GM12878 (cell line): Measurements from ENCODE around the gene ATG9B. TPM values are rescaled to one million over a fixed set of nuclear protein-coding genes. Genes with fewer than 3 reads are reported as not detected.

Experiments
- ATAC-seq: fragments of 200-7000 bp; cut with Tn5 transposase; 3 replicates; pipeline ENCODE4 v1.9.1; 2020; ENCODE audit warnings: mild to moderate bottlenecking, moderate library complexity
- BruUV-seq: library from RNA; stranded (reverse); fragments of 400-500 nt; replicated peaks from 2 replicates; lab custom pipeline; 2021; lab: Mats Ljungman, UMichigan
- CTCF ChIA-PET: fragments of 300-600 bp; sonication (Branson Sonifier 250); formaldehyde crosslinking; extraction: SDS; loops from one replicate; lab custom pipeline; 2021; ENCODE audit warnings: inconsistent platforms; lab: Yijun Ruan, JAX
- POLR2A ChIA-PET: fragments of 350-600 bp; formaldehyde crosslinking; extraction: SDS; loops from one replicate; lab custom pipeline; 2021; ENCODE audit warnings: inconsistent platforms; lab: Charles Lee
- RAD21 ChIA-PET: fragments of 300-600 bp; sonication (Branson Sonifier 250); formaldehyde crosslinking; loops from one replicate; lab custom pipeline; 2023; ENCODE audit warnings: antibody characterized with exemption; ENCODE audit not compliant: unreplicated experiment; lab: Charles Lee
- SMC1A ChIA-PET: fragments of 300-600 bp; sonication (Branson Sonifier 250); formaldehyde crosslinking; loops from one replicate; lab custom pipeline; 2023; ENCODE audit not compliant: unreplicated experiment, uncharacterized antibody; lab: Charles Lee
- DNase-seq: peaks from one replicate; pipeline ENCODE4 v3.0.0-alpha.2; 2011; ENCODE audit warnings: low read depth, low spot score
- FAIRE-seq: peaks from 3 replicates; lab custom pipeline; 2011; peaks lifted over from hg19 to GRCh38; lab: Jason Lieb, UNC
- H2AFZ ChIP-seq: 2 replicates; pipeline ENCODE4 v1.6.0; 2011; ENCODE audit warnings: low read depth, low read length, control low read depth; ENCODE audit not compliant: control insufficient read depth
- H3K27ac ChIP-seq: 2 replicates; pipeline ENCODE4 v1.5.1; 2011; ENCODE audit warnings: control low read depth; ENCODE audit not compliant: control insufficient read depth, insufficient read depth
- H3K27me3 ChIP-seq, 2 experiments: replicated peaks in 1 of 2; 2 replicates each; pipeline versions ENCODE4 v1.6.0 to v1.6.1; 2011; ENCODE audit warnings: low read length in 1 of 2; ENCODE audit not compliant: control insufficient read depth in 2 of 2, insufficient read depth in 2 of 2
- H3K36me3 ChIP-seq, 2 experiments: 2 replicates each; pipeline ENCODE4 v1.5.1; 2011; ENCODE audit warnings: low read length in 1 of 2; ENCODE audit not compliant: control insufficient read depth in 2 of 2, insufficient read depth in 2 of 2
- H3K4me1 ChIP-seq: 2 replicates; pipeline ENCODE4 v1.6.1; 2011; ENCODE audit warnings: mild to moderate bottlenecking, low read length, moderate library complexity, mixed read lengths; ENCODE audit not compliant: control insufficient read depth, insufficient read depth
- H3K4me2 ChIP-seq: 2 replicates; pipeline ENCODE4 v1.6.0; 2011; ENCODE audit warnings: control low read depth; ENCODE audit not compliant: control insufficient read depth, insufficient read depth
- H3K4me3 ChIP-seq: fragments of 200-600 bp; sonication (generic); 2 replicates; pipeline ENCODE4 v1.5.1; 2016
- H3K79me2 ChIP-seq: 2 replicates; pipeline ENCODE4 v1.6.0; 2011; ENCODE audit warnings: low read length; ENCODE audit not compliant: control insufficient read depth, insufficient read depth
- H3K9ac ChIP-seq: 2 replicates; pipeline ENCODE4 v1.8.0; 2011; ENCODE audit warnings: low read length, control low read depth, mixed read lengths; ENCODE audit not compliant: control insufficient read depth, insufficient read depth
- H3K9me3 ChIP-seq: replicated peaks from 3 replicates; pipeline ENCODE4 v1.5.1; 2011; ENCODE audit warnings: mild to moderate bottlenecking, low read length; ENCODE audit not compliant: control insufficient read depth, insufficient read depth
- H4K20me1 ChIP-seq: 2 replicates; pipeline ENCODE4 v1.6.0; 2011; ENCODE audit not compliant: control insufficient read depth, insufficient read depth
- BACH1 ChIP-seq: fragments of 450-650 bp; IDR thresholded peaks from 2 replicates; pipeline ENCODE4 v1.6.1; 2017; ENCODE audit warnings: mild to moderate bottlenecking, borderline replicate concordance
- CBX5 ChIP-seq: sonication (generic); IDR thresholded peaks from 2 replicates; pipeline ENCODE4 v1.6.1; 2016; ENCODE audit warnings: low read depth, moderate library complexity, mild to moderate bottlenecking, inconsistent platforms
- CEBPB ChIP-seq, 2 experiments: fragments of 150-350 bp in 1 of 2; IDR thresholded peaks; 2 replicates each; pipeline ENCODE4 v1.6.1; 2012 to 2014; ENCODE audit warnings: low read depth in 2 of 2, low read length in 2 of 2, borderline replicate concordance in 1 of 2, inconsistent platforms in 1 of 2
- ETV6 ChIP-seq, 2 experiments: fragments of 450-650 bp in 1 of 2; IDR thresholded peaks in 1 of 2; conservative IDR thresholded peaks in 1 of 2; 2 replicates each; pipeline ENCODE4 v1.6.1; 2014; ENCODE audit warnings: antibody characterized with exemption in 1 of 2, borderline replicate concordance in 1 of 2, low read depth in 1 of 2, mild to moderate bottlenecking in 1 of 2, moderate library complexity in 1 of 2
- FOXM1 ChIP-seq: IDR thresholded peaks from 2 replicates; pipeline ENCODE4 v1.6.1; 2012; ENCODE audit warnings: low read depth, mild to moderate bottlenecking, inconsistent platforms, low read length, moderate library complexity
- KLF5 ChIP-seq: fragments of 450-650 bp; IDR thresholded peaks from 2 replicates; pipeline ENCODE4 v1.6.1; 2014; ENCODE audit warnings: mild to moderate bottlenecking; ENCODE audit not compliant: partially characterized antibody
- NR2C2 ChIP-seq: IDR thresholded peaks from 2 replicates; pipeline ENCODE4 v1.6.1; 2011; ENCODE audit warnings: borderline replicate concordance, low read depth; ENCODE audit not compliant: control insufficient read depth, insufficient read length
- PAX8 ChIP-seq: fragments of 450-650 bp; IDR thresholded peaks from 2 replicates; pipeline ENCODE4 v1.6.1; 2017; ENCODE audit warnings: mild to moderate bottlenecking, moderate library complexity
- RCOR1 ChIP-seq: conservative IDR thresholded peaks from 2 replicates; pipeline ENCODE4 v1.6.1; 2012; ENCODE audit warnings: low read depth, low read length, improper control_type of control experiment
- SMC3 ChIP-seq: IDR thresholded peaks from 2 replicates; pipeline ENCODE4 v1.6.1; 2011; ENCODE audit warnings: low read length, improper control_type of control experiment, borderline replicate concordance
- SRF ChIP-seq, 2 experiments: IDR thresholded peaks; 2 replicates each; pipeline ENCODE4 v1.6.1; 2011; ENCODE audit warnings: low read depth in 2 of 2, low read length in 2 of 2, mild to moderate bottlenecking in 1 of 2, moderate library complexity in 1 of 2
- ZSCAN29 ChIP-seq: fragments of 450-650 bp; IDR thresholded peaks from 2 replicates; pipeline ENCODE4 v1.6.1; 2017; ENCODE audit warnings: mild to moderate bottlenecking, moderate library complexity
- WGBS: methylation state at CpG from one replicate; pipeline ENCODE4 v1.1.6; 2016; ENCODE audit warnings: low lambda C conversion rate; ENCODE audit not compliant: insufficient replicate concordance, insufficient coverage; ENCODE audit errors: missing lambda C conversion rate; 5-methylcytosine and 5-hydroxymethylcytosine counted together
- in situ Hi-C: fragments of 300-500 bp; cut with MboI; formaldehyde crosslinking; loops from 9 replicates; pipeline ENCODE4 v1.14.3; 2018; ENCODE audit warnings: mixed read lengths
- intact Hi-C: fragments of 100-400 bp; cut with micrococcal nuclease; formaldehyde crosslinking; loops from one replicate; pipeline ENCODE4 v1.14.2; 2022; ENCODE audit not compliant: unreplicated experiment
- polyA plus RNA-seq, 11 experiments: library from polyadenylated mRNA; depleted of rRNA in 4 of 11; unstranded in 6 of 11; stranded (reverse) in 5 of 11; fragments of >200 nt; fragmentation: Nextera tagmentation in 4 of 11; fragmentation: Illumina TruSeq in 1 of 11; extraction: Ambion mirVana in 4 of 11; extraction: Trizol in 1 of 11; gene quantifications; 1 replicate in 1 of 11; 2 replicates in 10 of 11; pipeline versions ENCODE4 v1.2.1 to v1.2.3, GENCODE V29; 2011 to 2016; ENCODE audit warnings: inconsistent platforms in 2 of 11, missing spikeins in 2 of 11, low read depth in 1 of 11
- total RNA-seq, 4 experiments: library from RNA; depleted of rRNA in 3 of 4; stranded (reverse); fragments of >200 nt in 3 of 4; fragmentation: Illumina TruSeq in 1 of 4; extraction: Trizol in 1 of 4; gene quantifications; 2 replicates each; pipeline versions ENCODE4 v1.2.1 to v1.2.3, GENCODE V29; 2013 to 2021
- TF ChIP-seq, protein P1 (sequence below): fragments of 150-350 bp; IDR thresholded peaks from 2 replicates; pipeline ENCODE4 v1.6.1; 2014; ENCODE audit warnings: mild to moderate bottlenecking, low read depth, low read length

ATG9B gene
- total and polyA plus RNA-seq, 10 of the 15 experiments (the other 5 are each of a cell fraction or from before 2014, with no cell fraction given) = 0.01 to 0.83 (median 0.12) TPM; not detected in 2

- CTCF ChIA-PET = interaction anchor here (1.2 kb wide), 1 partner anchor 10 kb away, joined by 3 read pairs; no protein-coding TSS in a partner anchor
- Histone ChIP-seq H3K27me3 (no peaks in the 10 kb centered on the region), H2AFZ (no peak overlapping the region), H3K9me3 (no peaks in the 10 kb centered on the region), H3K4me3 (no peak overlapping the region), H3K79me2 (no peaks in the 10 kb centered on the region), H3K36me3 (no peaks in the 10 kb centered on the region; a peak in 1 of 4 replicates), H4K20me1 (no peaks in the 10 kb centered on the region), H3K27ac (no peak overlapping the region), H3K4me1 (no peaks in the 10 kb centered on the region), H3K9ac (no peak overlapping the region), H3K4me2 (no peak overlapping the region)
- RAD21 ChIA-PET = no interaction called here
- DNase-seq (no peak), ATAC-seq (peak; percentile 78), FAIRE-seq (no peak)
- in situ Hi-C loops (no loop called here), intact Hi-C loops (no loop called here)
- WGBS = 63% methylated on average over 12 of the region's 12 CpGs
- SMC1A ChIA-PET = no interaction called here
- TF ChIP-seq BACH1 = no peak
- no TSS peak for BruUV-seq
- POLR2A ChIA-PET = interaction anchor here (0.6 kb wide), 1 partner anchor 51 kb away, joined by 4 read pairs; no protein-coding TSS in a partner anchor
These were observed 14.9 kb upstream of the ATG9B start for GRCh38 chr7:151038951-151039849.

DNA sequence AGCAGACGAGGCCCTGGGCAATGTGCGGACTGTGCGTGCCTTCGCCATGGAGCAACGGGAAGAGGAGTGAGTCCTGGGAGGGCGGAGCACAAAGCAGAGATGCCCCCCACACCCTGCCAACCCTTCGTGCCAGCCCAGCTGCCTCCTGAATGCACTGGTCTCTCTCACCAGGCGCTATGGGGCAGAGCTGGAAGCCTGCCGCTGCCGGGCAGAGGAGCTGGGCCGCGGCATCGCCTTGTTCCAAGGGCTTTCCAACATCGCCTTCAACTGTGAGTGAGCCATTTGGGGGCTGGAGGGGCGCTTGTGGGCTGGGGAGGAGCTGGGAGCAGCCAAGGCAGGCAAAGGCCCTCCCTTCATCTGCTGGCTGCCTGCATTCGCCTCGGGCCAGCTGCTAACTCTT is 11.6 kb upstream of the ATG9B start:
- 87% methylated on average over 17 of the region's 17 CpGs for WGBS
- intact Hi-C loops (no loop called here), in situ Hi-C loops (no loop called here)
- Histone ChIP-seq H4K20me1 (no peaks in the 10 kb centered on the region), H2AFZ (no peak overlapping the region), H3K4me3 (no peak overlapping the region), H3K9me3 (no peaks in the 10 kb centered on the region), H3K4me2 (no peak overlapping the region), H3K9ac (no peak overlapping the region), H3K79me2 (no peaks in the 10 kb centered on the region), H3K4me1 (no peaks in the 10 kb centered on the region; the same call in 1 of the 2 replicates), H3K36me3 (peaks cover 0 to 3% of the 10 kb centered on the region in 2 experiments; a peak in 1 of 4 replicates), H3K27ac (no peak overlapping the region), H3K27me3 (no peaks in the 10 kb centered on the region)
- DNase-seq = no peak
- BruUV-seq = no TSS peak
- no peak for FAIRE-seq
- ATAC-seq = no peak
- RAD21 ChIA-PET = no interaction called here
- POLR2A ChIA-PET = no interaction called here
- SMC1A ChIA-PET = no interaction called here
- CTCF ChIA-PET = no interaction called here
- TF ChIP-seq NR2C2 (no peak), KLF5 (no peak), SRF (IDR thresholded peaks at IDR 0.05; ENCODE audit: low read depth in 2 of 2, low read length in 2 of 2) (no peak), CBX5 (no peak), FOXM1 (no peak), CEBPB (IDR thresholded peaks at IDR 0.05; ENCODE audit: borderline replicate concordance in 1 of 2, low read depth in 2 of 2, low read length in 2 of 2) (no peak), SMC3 (no peak), PAX8 (no peak), ZSCAN29 (no peak), RCOR1 (no peak), ETV6 (conservative IDR thresholded peaks at IDR 0.05 in 1 of 2, IDR thresholded peaks at IDR 0.05 in 1 of 2; ENCODE audit: borderline replicate concordance in 1 of 2, low read depth in 1 of 2) (no peak)
- TF ChIP-seq, protein P1, sequence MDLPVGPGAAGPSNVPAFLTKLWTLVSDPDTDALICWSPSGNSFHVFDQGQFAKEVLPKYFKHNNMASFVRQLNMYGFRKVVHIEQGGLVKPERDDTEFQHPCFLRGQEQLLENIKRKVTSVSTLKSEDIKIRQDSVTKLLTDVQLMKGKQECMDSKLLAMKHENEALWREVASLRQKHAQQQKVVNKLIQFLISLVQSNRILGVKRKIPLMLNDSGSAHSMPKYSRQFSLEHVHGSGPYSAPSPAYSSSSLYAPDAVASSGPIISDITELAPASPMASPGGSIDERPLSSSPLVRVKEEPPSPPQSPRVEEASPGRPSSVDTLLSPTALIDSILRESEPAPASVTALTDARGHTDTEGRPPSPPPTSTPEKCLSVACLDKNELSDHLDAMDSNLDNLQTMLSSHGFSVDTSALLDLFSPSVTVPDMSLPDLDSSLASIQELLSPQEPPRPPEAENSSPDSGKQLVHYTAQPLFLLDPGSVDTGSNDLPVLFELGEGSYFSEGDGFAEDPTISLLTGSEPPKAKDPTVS = no peak
